ENCODE data around the gene TP53TG5. TPM values are rescaled to one million over a fixed set of nuclear protein-coding genes. Genes with fewer than 3 reads are reported as not detected.
"Not testable (repeated sequence)": the region's sequence is repeated elsewhere in the genome, so short reads cannot be mapped to it uniquely, and the experiment has no call there.

TP53TG5 gene
- polyA plus RNA-seq, 1 experiment = not detected

- CTCF ChIA-PET = interaction anchor here (0.9 to 2.6 kb wide), 2 partner anchors 10 to 84 kb away, joined by 7 to 13 read pairs; partner anchors contain the start of gene SYS1
- Histone ChIP-seq H3K27me3 (ENCODE audit: control insufficient read depth, insufficient read depth, low read length) (no peaks in the 10 kb centered on the region), H3K36me3 (ENCODE audit: control insufficient read depth, insufficient read depth, low read length) (no peaks in the 10 kb centered on the region), H3K4me3 (ENCODE audit: low read depth, low read length) (no peak overlapping the region)
- no peak for TF ChIP-seq CTCF (IDR thresholded peaks at IDR 0.05; ENCODE audit: insufficient read depth, low read depth, low read length)
- POLR2A ChIA-PET = no interaction called here
- no peak for DNase-seq (ENCODE audit: low read depth)
These were observed 25.4 kb downstream of the TP53TG5 start for GRCh38 chr20:45352729-45353128.

DNA sequence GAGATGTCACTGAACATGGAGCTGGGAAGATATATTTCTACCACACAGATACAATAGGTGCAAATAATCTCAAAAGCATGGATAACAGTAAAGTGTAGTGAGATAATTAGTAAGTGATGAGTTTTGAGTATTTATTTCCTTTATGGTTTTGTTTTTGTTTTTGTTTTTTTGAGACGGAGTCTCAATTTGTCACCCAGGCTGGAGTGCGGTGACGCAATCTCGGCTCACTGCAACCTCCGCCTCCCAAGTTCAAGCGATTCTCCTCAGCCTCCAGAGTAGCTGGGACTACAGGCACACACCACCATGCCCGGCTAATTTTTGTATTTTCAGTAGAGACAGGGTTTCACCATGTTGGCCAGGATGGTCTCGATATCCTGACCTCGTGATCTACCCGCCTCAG is 27.3 kb downstream of the TP53TG5 start:
- H3K27me3 ChIP-seq (ENCODE audit: control insufficient read depth, insufficient read depth, low read length); H3K4me3 ChIP-seq (ENCODE audit: low read depth, low read length); DNase-seq (ENCODE audit: low read depth); POLR2A ChIA-PET; H3K36me3 ChIP-seq (ENCODE audit: control insufficient read depth, insufficient read depth, low read length): not testable (repeated sequence)
- CTCF ChIA-PET = interaction anchor here (1.1 to 2.6 kb wide), 2 partner anchors 12 to 57 kb away, joined by 3 to 13 read pairs; partner anchors contain the start of gene SYS1

DNA sequence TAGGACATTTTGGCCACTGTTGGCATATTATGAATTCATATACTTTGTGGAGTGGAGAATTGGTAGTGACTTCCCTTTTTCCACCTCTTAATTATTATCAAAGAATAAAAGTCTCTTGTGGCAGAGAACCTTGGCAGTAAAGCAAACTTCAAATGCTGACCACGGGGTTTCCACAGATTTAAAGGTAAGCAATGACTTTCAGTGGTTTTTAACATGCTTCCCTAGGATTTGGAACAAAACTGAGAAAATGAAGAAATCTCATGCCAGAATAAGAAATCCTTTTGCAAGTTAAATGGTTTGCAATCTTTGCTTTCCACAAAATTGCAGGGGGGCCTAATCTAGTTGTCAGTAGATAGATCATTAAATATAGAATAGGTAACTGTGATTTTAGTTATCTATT is 27.9 kb downstream of the TP53TG5 start:
- ChIA-PET CTCF (no interaction called here), POLR2A (no interaction called here)
- no peaks in the 10 kb centered on the region for H3K27me3 ChIP-seq (ENCODE audit: control insufficient read depth, insufficient read depth, low read length)
- H3K4me3 ChIP-seq (ENCODE audit: low read depth, low read length) = no peak overlapping the region
- TF ChIP-seq CTCF (IDR thresholded peaks at IDR 0.05; ENCODE audit: insufficient read depth, low read depth, low read length) = no peak
- DNase-seq (ENCODE audit: low read depth) = no peak
- H3K36me3 ChIP-seq (ENCODE audit: control insufficient read depth, insufficient read depth, low read length) = peaks cover 3% of the 10 kb centered on the region; the same call in 1 of the 2 replicates

GRCh38 chr20:45347936-45348778 is 30.0 kb downstream of the TP53TG5 start, which contains the start of gene SDC4:
Gene SDC4, minus strand, starts transcription at chr20:45348424. Its CDS starts 40 bp downstream, at chr20:45348384.
- no peak for TF ChIP-seq CTCF (IDR thresholded peaks at IDR 0.05; ENCODE audit: insufficient read depth, low read depth, low read length)
- H3K36me3 ChIP-seq (ENCODE audit: control insufficient read depth, insufficient read depth, low read length) = peaks cover 3% of the 10 kb centered on the region; the same call in 1 of the 2 replicates
- no peak for DNase-seq (ENCODE audit: low read depth)
- CTCF ChIA-PET = interaction anchor here (1.2 to 2.7 kb wide), 4 partner anchors 15 to 28 kb away, joined by 4 to 12 read pairs (median 6); partner anchors contain the start of gene SYS1
- POLR2A ChIA-PET = interaction anchor here (0.6 to 2.5 kb wide), 5 partner anchors 11 to 621 kb away, joined by 3 to 8 read pairs (median 5); no protein-coding TSS in a partner anchor
- peak within 1 kb of the TSS; percentile 62 for H3K4me3 ChIP-seq (ENCODE audit: low read depth, low read length)
- no peaks in the 10 kb centered on the region for H3K27me3 ChIP-seq (ENCODE audit: control insufficient read depth, insufficient read depth, low read length)

- Histone ChIP-seq H3K4me3 (ENCODE audit: low read depth, low read length) (peak overlapping the region; percentile 62), H3K36me3 (ENCODE audit: control insufficient read depth, insufficient read depth, low read length) (peaks cover 3% of the 10 kb centered on the region; the same call in 1 of the 2 replicates), H3K27me3 (ENCODE audit: control insufficient read depth, insufficient read depth, low read length) (no peaks in the 10 kb centered on the region)
- DNase-seq (ENCODE audit: low read depth) = no peak
- no peak for TF ChIP-seq CTCF (IDR thresholded peaks at IDR 0.05; ENCODE audit: insufficient read depth, low read depth, low read length)
- ChIA-PET POLR2A (interaction anchor here (0.6 to 2.5 kb wide), 2 partner anchors 10 to 432 kb away, joined by 3 to 8 read pairs; no protein-coding TSS in a partner anchor), CTCF (interaction anchor here (0.8 to 2.7 kb wide), 6 partner anchors 15 to 276 kb away, joined by 3 to 12 read pairs (median 4); partner anchors contain the start of gene SYS1)
These were observed 30.7 kb downstream of the TP53TG5 start for GRCh38 chr20:45347297-45347935.
